B cell (primary cell): ENCODE results near the gene AGAP1.
A peak's percentile ranks its signal among the peaks of the same experiment; 100 is the strongest.

Experiments used
- EZH2 ChIP-seq: IDR thresholded peaks from 2 replicates; pipeline ENCODE4 v1.6.1; 2012; ENCODE audit warnings: borderline replicate concordance, low read depth, mild to moderate bottlenecking, moderate library complexity, low read length; ENCODE audit not compliant: insufficient read depth, poor library complexity, severe bottlenecking
- TF ChIP-seq, protein P1 (sequence below): fragments of 200-600 bp; IDR thresholded peaks from one replicate; pipeline ENCODE4 v1.8.0; 2022; ENCODE audit warnings: antibody characterized with exemption, mild to moderate bottlenecking

DNA sequence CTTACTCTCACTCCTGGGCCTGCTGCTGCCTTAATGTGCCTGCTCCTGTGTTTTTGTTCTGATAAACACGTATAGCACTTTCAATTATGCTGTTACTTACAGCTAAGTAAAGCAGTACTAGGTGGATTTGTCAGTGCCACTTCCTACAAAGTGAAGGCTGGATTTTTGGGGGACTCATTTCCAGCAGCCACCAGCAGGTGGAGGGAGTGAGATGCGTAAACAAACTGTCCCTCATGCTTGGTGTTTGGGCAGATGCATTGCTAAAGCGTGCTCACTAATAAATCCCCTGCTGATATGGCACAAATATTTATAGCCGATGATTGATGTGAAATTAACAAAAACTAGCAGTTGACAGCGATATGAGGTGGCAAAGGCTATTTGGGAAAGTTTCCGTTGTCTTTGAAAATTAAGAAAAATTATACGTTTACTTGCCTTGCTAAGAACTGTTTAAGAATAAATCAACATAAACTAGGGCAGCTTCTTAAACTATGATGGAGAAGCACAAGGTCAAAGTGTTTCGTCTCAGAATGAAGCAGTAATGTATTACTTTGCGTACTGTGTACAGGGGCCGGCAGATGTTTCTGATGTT lies 101.7 kb downstream of the AGAP1 start:
- TF ChIP-seq, protein P1, sequence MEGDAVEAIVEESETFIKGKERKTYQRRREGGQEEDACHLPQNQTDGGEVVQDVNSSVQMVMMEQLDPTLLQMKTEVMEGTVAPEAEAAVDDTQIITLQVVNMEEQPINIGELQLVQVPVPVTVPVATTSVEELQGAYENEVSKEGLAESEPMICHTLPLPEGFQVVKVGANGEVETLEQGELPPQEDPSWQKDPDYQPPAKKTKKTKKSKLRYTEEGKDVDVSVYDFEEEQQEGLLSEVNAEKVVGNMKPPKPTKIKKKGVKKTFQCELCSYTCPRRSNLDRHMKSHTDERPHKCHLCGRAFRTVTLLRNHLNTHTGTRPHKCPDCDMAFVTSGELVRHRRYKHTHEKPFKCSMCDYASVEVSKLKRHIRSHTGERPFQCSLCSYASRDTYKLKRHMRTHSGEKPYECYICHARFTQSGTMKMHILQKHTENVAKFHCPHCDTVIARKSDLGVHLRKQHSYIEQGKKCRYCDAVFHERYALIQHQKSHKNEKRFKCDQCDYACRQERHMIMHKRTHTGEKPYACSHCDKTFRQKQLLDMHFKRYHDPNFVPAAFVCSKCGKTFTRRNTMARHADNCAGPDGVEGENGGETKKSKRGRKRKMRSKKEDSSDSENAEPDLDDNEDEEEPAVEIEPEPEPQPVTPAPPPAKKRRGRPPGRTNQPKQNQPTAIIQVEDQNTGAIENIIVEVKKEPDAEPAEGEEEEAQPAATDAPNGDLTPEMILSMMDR = peak; percentile 41
- TF ChIP-seq EZH2 = no peak
